T-helper 17 cell (primary cell): ENCODE data around the gene IL1F10. TPM values are rescaled to one million over a fixed set of nuclear protein-coding genes. Genes with fewer than 3 reads are reported as not detected.

Experiments
- ATAC-seq: fragments of 150-1000 bp; cut with Tn5 transposase; 2 replicates; pipeline ENCODE4 v1.10.0; 2021; ENCODE audit warnings: mild to moderate bottlenecking, moderate library complexity
- DNase-seq, 3 donors: peaks; one replicate each; pipeline versions ENCODE4 v3.0.0 to v3.0.0-alpha.2; 2020 to 2021
- H3K9me3 ChIP-seq: one replicate; pipeline ENCODE4 v1.7.0; 2013; ENCODE audit warnings: low read length, mild to moderate bottlenecking; ENCODE audit not compliant: control insufficient read depth, poor library complexity, severe bottlenecking
- H3K27ac Mint-ChIP-seq: one replicate; pipeline ENCODE4 v1.8.0; 2022; ENCODE audit warnings: mild to moderate bottlenecking, moderate library complexity, mixed read lengths
- H3K27me3 Mint-ChIP-seq: one replicate; pipeline ENCODE4 v1.8.0; 2022; ENCODE audit warnings: mixed read lengths
- H3K36me3 Mint-ChIP-seq: one replicate; pipeline ENCODE4 v1.8.0; 2022; ENCODE audit warnings: low read depth, mixed read lengths
- H3K4me1 Mint-ChIP-seq: one replicate; pipeline ENCODE4 v1.8.0; 2022; ENCODE audit warnings: mild to moderate bottlenecking, mixed read lengths
- H3K4me3 Mint-ChIP-seq: one replicate; pipeline ENCODE4 v1.8.0; 2022; ENCODE audit warnings: mild to moderate bottlenecking, moderate library complexity, mixed read lengths
- total RNA-seq, 4 donors: library from RNA in 2 of 4; stranded (reverse) in 2 of 4; gene quantifications; one replicate each; pipeline ENCODE4 v1.2.3 and lab custom pipeline; 2022 to 2026

IL1F10 gene
- total RNA-seq, 2 donors from 2014 or later, result not detected

DNA sequence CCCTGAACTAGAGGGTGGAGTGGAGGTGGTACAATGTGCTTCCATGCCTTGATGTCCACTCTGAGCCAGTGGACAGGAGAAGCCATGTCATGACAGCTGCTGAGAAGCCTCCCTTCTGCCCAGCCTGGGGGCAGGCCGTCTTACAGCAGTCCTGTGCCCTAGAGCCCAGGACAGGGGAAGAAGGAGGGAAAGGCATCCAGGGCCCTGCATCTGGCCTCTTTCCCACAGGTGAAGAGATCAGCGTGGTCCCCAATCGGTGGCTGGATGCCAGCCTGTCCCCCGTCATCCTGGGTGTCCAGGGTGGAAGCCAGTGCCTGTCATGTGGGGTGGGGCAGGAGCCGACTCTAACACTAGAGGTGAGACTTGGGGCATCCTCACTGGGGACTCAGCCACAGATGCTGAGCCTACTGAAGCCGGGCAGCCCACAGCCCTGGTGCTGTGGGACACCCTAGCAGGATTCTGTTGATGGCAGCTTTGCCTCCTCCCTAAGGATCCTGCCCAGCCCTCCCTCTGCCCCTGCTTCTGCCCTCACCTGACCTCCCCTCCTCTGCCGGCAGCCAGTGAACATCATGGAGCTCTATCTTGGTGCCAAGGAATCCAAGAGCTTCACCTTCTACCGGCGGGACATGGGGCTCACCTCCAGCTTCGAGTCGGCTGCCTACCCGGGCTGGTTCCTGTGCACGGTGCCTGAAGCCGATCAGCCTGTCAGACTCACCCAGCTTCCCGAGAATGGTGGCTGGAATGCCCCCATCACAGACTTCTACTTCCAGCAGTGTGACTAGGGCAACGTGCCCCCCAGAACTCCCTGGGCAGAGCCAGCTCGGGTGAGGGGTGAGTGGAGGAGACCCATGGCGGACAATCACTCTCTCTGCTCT is 5.6 kb upstream of the IL1F10 start:
- H3K4me1 Mint-ChIP-seq, result no peaks in the 10 kb centered on the region
- ATAC-seq (no peak), DNase-seq (no peak)
- H3K4me3 Mint-ChIP-seq, result no peak overlapping the region
- H3K27ac Mint-ChIP-seq, result no peak overlapping the region
- no peaks in the 10 kb centered on the region for H3K9me3 ChIP-seq
- H3K27me3 Mint-ChIP-seq, result peaks cover 7% of the 10 kb centered on the region
- H3K36me3 Mint-ChIP-seq, result peaks cover 2% of the 10 kb centered on the region

DNA sequence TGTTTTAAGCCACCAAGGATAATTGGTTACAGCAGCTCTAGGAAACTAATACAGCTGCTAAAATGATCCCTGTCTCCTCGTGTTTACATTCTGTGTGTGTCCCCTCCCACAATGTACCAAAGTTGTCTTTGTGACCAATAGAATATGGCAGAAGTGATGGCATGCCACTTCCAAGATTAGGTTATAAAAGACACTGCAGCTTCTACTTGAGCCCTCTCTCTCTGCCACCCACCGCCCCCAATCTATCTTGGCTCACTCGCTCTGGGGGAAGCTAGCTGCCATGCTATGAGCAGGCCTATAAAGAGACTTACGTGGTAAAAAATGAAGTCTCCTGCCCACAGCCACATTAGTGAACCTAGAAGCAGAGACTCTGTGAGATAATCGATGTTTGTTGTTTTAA is 3.5 kb upstream of the IL1F10 start:
- Mint-ChIP-seq H3K4me1 (no peaks in the 10 kb centered on the region), H3K27me3 (peaks cover 7% of the 10 kb centered on the region), H3K27ac (no peak overlapping the region), H3K36me3 (no peaks in the 10 kb centered on the region), H3K4me3 (no peak overlapping the region)
- H3K9me3 ChIP-seq, result no peaks in the 10 kb centered on the region
- DNase-seq (no peak), ATAC-seq (no peak)

DNA sequence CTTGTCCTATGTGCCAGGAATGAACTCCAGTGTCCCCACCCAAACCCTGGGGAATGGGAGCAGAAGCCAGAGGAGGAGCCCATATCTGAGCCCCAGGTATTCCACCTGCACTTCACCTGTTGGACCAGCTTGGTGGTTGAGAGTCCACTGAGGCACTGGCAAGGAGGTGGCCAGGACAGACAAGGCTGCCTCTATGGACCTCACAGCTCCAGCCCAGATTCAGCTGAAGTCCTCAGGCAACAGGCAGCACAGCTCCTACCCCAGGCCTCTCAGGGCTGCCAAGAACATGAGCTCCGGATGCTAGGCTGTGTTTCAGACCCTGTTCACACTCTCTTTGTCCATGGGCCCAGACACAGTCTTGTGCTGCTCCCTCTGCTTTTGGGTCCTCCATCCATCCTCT is 2.9 kb upstream of the IL1F10 start:
- H3K4me3 Mint-ChIP-seq, result no peak overlapping the region
- H3K36me3 Mint-ChIP-seq, result no peaks in the 10 kb centered on the region
- no peaks in the 10 kb centered on the region for H3K4me1 Mint-ChIP-seq
- DNase-seq (no peak), ATAC-seq (no peak)
- H3K27me3 Mint-ChIP-seq, result peaks cover 7% of the 10 kb centered on the region
- H3K27ac Mint-ChIP-seq, result no peak overlapping the region
- no peaks in the 10 kb centered on the region for H3K9me3 ChIP-seq

DNA sequence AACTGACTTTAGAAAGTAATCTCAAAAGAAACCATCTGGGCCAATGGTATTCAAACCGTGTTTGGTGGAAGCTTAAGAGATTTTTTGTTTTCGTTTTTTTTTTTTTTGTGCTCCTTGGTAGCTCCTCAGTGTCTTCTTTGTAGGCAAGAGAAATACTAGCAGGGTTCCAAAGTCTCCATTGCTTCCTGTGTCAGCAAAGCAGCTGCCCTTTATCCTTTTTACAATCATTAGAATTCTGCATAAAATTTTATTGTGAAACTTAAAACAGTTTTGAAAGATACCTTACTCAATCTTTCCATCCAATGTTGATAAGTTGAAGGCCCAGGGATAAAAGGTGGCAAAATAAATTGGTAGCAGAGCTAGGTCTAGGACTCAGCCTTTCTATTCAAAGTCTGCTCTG is 479 bp downstream of the IL1F10 start:
- H3K27ac Mint-ChIP-seq, result no peak overlapping the region
- DNase-seq (no peak), ATAC-seq (no peak)
- peaks cover 14% of the 10 kb centered on the region for H3K27me3 Mint-ChIP-seq
- H3K36me3 Mint-ChIP-seq, result no peaks in the 10 kb centered on the region
- peaks cover 2% of the 10 kb centered on the region for H3K4me1 Mint-ChIP-seq
- H3K4me3 Mint-ChIP-seq, result no peak overlapping the region
- no peaks in the 10 kb centered on the region for H3K9me3 ChIP-seq

DNA sequence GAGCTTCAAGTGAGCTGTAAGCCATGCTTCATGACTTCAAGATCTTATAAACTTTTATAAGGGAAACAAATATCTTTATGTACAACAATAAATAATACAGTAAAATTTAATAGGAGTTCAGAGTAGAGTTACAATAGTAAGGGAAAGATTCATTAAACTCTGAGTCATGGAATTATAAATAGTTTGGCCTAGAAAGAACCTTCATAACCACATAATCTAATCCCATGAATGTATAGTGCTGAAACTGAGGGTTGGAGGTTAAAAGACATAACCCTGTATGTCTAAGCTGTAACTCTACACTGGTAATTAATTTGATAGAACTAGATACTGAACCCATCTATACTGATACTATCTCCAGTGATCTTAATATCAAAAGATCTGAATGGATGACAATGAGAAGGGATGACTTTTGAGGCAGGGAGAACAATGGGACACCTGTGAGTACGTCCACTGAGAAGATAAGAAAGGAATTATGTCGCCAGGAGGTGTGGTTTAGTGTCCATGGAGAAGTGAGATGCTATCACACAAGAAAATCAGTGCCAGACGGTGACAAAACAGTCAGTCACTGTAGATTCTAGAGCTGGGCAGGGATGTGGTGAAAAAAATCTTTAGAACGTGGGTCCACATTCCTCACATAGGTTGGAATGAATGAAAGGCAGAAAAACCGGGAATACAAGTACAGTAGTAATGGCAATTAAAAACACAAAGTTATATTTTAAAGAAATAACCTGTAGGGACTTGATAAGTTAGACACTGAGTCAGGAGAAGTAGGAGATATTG is 1.1 kb downstream of the IL1F10 start:
- ATAC-seq, result no peak
- DNase-seq, result no peak
- H3K27ac Mint-ChIP-seq, result no peak overlapping the region
- no peak overlapping the region for H3K4me3 Mint-ChIP-seq
- peaks cover 17% of the 10 kb centered on the region for H3K27me3 Mint-ChIP-seq
- no peaks in the 10 kb centered on the region for H3K36me3 Mint-ChIP-seq
- H3K4me1 Mint-ChIP-seq, result peaks cover 2% of the 10 kb centered on the region
- H3K9me3 ChIP-seq, result no peaks in the 10 kb centered on the region

DNA sequence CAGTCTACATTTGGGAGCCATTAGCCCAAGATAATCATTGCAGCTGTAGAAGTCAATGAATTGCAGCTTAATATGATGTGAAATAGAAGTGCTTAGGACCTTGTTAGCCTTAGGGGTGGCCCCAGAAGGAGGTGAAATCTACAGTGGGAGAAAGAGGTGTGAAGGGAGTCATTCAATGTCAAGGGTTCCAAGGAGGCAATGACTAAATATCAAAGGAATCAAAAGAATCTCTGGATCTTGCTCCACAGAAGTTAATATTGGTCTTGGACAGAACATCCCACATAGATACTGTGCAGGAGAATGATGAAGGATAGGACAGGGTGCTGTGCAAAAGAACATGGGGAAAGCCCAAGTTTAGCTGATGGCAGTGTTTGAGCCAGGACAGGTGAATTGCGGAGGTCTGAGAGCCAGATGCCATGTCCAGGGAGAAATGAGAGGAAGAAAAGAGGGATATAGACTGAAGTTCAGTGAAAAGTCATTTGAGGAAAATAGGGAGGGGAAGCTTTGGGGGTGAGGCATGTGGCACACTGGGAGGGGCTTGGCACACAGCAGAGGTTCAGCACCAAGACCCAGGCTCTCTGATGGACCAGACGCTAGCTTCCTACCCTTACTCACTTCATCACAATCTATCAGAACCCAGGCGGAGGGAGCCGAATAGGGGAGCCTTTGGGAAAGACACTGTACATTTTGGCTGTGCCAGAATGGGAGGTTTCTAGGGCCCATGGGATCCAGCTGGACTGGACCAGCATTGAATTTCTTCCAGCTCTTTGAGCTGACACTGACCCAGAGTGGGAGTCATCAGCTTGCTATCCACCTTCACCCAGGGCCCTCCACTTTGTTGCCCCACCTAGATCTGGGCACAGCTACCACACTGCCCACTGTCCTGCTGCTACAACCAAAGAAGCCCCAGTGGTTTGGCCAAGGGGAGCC is 2.2 kb downstream of the IL1F10 start:
- no peak overlapping the region for H3K27ac Mint-ChIP-seq
- ATAC-seq, result no peak
- H3K27me3 Mint-ChIP-seq, result peaks cover 21% of the 10 kb centered on the region
- H3K4me3 Mint-ChIP-seq, result no peak overlapping the region
- H3K9me3 ChIP-seq, result no peaks in the 10 kb centered on the region
- peaks cover 4% of the 10 kb centered on the region for H3K4me1 Mint-ChIP-seq
- no peaks in the 10 kb centered on the region for H3K36me3 Mint-ChIP-seq
- DNase-seq, result no peak

DNA sequence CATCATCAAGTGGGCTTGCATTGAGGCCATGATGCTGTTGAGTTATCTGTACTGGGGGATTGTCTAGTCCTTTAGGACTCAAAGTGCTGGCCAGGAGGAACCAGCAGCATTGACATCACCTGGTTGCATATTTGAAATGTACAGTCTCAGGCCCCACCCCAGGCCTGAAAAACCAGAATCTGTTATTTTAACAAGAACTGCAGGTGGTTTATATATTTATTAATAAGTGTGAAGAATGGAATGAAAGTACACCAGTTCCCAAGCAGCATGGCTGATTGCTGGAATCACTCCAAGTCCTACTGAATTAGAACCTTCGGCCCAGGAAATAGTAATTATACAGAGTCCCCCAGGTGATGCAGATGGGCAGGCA is 2.8 kb downstream of the IL1F10 start:
- DNase-seq, result no peak
- ATAC-seq, result no peak
- H3K9me3 ChIP-seq, result no peaks in the 10 kb centered on the region
- H3K4me1 Mint-ChIP-seq, result peaks cover 6% of the 10 kb centered on the region
- no peak overlapping the region for H3K27ac Mint-ChIP-seq
- H3K36me3 Mint-ChIP-seq, result no peaks in the 10 kb centered on the region
- H3K27me3 Mint-ChIP-seq, result peaks cover 26% of the 10 kb centered on the region
- no peak overlapping the region for H3K4me3 Mint-ChIP-seq

DNA sequence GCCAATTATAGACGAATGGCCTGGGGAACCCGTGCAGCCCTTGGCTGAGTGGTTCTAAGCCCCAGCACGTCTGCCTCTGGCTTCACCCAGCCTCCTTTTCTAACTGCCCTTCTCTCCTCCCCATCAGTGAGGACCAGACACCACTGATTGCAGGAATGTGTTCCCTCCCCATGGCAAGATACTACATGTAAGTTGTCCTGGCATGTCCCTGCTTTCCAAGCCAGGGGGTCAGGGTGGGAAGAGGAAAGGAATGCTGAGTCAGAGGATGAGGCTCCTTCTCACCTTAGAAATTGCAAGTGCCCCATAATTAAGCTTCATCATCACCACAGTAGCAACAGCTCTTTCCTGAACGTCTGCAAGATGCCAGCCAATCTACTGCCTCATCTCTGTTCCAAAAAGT is 4.8 kb downstream of the IL1F10 start:
- no peak for DNase-seq
- Mint-ChIP-seq H3K27me3 (peaks cover 32% of the 10 kb centered on the region), H3K4me3 (no peak overlapping the region), H3K27ac (no peak overlapping the region), H3K4me1 (peaks cover 6% of the 10 kb centered on the region), H3K36me3 (no peaks in the 10 kb centered on the region)
- ATAC-seq, result no peak
- no peaks in the 10 kb centered on the region for H3K9me3 ChIP-seq

DNA sequence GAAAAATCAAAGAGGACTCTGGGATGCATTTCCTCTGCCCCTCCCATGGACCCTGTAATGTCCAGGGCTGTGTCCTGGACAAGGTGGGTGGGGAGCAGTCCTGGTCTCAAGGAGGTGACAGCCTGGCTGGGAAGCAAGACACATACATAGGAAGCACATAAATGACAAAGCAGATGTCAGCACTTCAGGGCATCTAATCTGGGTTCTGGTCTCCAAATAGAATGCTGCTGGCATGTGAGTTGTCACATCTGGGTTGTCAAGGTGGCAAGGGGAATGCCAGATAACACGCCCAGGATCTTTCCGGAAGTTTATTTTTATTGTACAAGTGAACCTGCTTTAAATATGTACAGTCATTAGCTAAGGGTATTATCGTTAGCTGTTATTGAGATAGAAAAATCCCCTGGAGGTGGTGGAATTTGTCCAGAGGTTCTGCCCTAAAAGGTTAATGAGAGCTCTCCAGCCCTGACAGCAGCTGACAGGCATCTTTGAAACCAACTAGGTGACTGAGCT is 5.6 kb downstream of the IL1F10 start:
- H3K9me3 ChIP-seq, result no peaks in the 10 kb centered on the region
- Mint-ChIP-seq H3K4me1 (peaks cover 8% of the 10 kb centered on the region), H3K27ac (no peak overlapping the region), H3K27me3 (peaks cover 32% of the 10 kb centered on the region), H3K4me3 (no peak overlapping the region), H3K36me3 (no peaks in the 10 kb centered on the region)
- no peak for DNase-seq
- no peak for ATAC-seq

DNA sequence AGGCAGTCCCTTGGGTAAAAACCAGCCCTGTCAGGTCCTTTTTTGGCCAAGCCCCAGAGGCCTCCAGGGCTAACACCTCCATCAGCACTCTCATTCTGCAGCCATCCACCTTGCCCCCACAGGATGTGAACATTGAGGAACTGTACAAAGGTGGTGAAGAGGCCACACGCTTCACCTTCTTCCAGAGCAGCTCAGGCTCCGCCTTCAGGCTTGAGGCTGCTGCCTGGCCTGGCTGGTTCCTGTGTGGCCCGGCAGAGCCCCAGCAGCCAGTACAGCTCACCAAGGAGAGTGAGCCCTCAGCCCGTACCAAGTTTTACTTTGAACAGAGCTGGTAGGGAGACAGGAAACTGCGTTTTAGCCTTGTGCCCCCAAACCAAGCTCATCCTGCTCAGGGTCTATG is 7.3 kb downstream of the IL1F10 start:
- Mint-ChIP-seq H3K4me1 (peaks cover 8% of the 10 kb centered on the region), H3K36me3 (no peaks in the 10 kb centered on the region), H3K27me3 (peaks cover 37% of the 10 kb centered on the region), H3K4me3 (no peak overlapping the region), H3K27ac (no peak overlapping the region)
- no peak for ATAC-seq
- H3K9me3 ChIP-seq, result no peaks in the 10 kb centered on the region
- DNase-seq, result no peak

DNA sequence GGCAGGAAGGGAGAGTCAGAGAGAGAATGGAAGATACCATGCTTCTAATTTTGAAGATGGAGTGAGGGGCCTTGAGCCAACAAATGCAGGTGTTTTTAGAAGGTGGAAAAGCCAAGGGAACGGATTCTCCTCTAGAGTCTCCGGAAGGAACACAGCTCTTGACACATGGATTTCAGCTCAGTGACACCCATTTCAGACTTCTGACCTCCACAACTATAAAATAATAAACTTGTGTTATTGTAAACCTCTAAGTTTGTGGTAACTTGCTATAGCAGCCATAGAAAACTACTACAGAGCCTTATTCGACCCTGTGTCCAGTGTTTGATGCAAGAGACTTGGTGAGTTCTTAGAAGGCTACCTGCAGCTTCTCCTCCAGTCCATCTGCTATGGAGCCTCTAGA is 7.8 kb downstream of the IL1F10 start:
- no peaks in the 10 kb centered on the region for H3K9me3 ChIP-seq
- DNase-seq (no peak), ATAC-seq (no peak)
- Mint-ChIP-seq H3K36me3 (no peaks in the 10 kb centered on the region), H3K4me3 (no peak overlapping the region), H3K27me3 (peaks cover 39% of the 10 kb centered on the region), H3K4me1 (peaks cover 8% of the 10 kb centered on the region), H3K27ac (no peak overlapping the region)

DNA sequence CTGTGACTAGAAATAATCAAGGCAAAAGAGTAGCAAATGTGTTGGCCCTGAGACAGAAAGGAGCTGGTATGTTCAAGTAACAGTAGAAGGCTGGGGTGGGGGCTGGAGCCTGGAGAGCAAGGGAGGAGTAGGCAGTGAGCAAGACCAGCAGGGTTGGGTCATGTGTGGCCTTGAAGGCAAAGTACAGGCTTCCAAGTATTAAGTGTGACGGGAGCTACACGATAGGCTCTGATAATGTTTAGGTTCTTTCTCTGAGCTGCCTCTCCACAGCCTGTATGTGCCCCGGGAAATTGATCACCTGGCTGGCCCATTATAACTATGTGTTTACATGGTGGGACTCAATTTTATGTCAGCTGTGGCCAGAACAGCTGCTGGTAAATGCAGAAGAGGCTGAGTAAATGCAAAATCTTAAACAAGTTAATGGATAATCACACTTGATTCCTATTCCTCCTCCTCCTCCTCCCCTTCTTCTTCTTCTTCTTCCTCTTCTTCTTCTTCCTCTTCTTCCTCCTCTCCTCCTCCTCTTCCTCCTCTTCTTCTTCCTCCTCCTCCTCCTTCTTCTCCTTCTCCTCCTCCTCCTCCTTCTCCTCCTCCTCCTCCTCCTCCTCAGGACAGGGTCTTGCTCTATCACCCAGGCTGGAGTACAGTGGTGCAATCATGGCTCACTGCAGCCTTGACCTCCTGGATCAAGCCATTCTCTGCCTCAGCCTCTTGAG is 9.3 kb downstream of the IL1F10 start:
- DNase-seq (no peak), ATAC-seq (no peak)
- Mint-ChIP-seq H3K27ac (no peak overlapping the region), H3K4me1 (peaks cover 8% of the 10 kb centered on the region), H3K36me3 (no peaks in the 10 kb centered on the region), H3K27me3 (peaks cover 50% of the 10 kb centered on the region), H3K4me3 (no peak overlapping the region)
- no peaks in the 10 kb centered on the region for H3K9me3 ChIP-seq
